ENCODE data around the gene MMS19.
"Not testable (repeated sequence)": the region's sequence is repeated elsewhere in the genome, so short reads cannot be mapped to it uniquely, and the experiment has no call there.

The MMS19 gene

GRCh38 chr10:97427571-97428179 is 70.5 kb downstream of the MMS19 start:
- DNase-seq (ENCODE audit: low read depth in 2 of 2): no peak

GRCh38 chr10:97426776-97427570 is 71.2 kb downstream of the MMS19 start:
- no peak for DNase-seq (ENCODE audit: low read depth in 2 of 2)

GRCh38 chr10:97425964-97426775 is 72.1 kb downstream of the MMS19 start, which contains the start of gene PGAM1:
Gene PGAM1, plus strand, starts transcription at chr10:97426191. Its CDS starts 117 bp downstream, at chr10:97426308.
- DNase-seq (ENCODE audit: low read depth in 2 of 2): peak; percentile 87 to 97

GRCh38 chr10:97423757-97424098 is 74.5 kb downstream of the MMS19 start:
- DNase-seq (ENCODE audit: low read depth in 2 of 2): not testable (repeated sequence)

- DNase-seq (ENCODE audit: low read depth in 2 of 2): no peak
Observed at GRCh38 chr10:97416565-97416964, 81.7 kb downstream of the MMS19 start.

GRCh38 chr10:97412891-97413304 is 85.3 kb downstream of the MMS19 start:
- DNase-seq (ENCODE audit: low read depth in 2 of 2): no peak

GRCh38 chr10:97411406-97411805 is 86.8 kb downstream of the MMS19 start:
- DNase-seq (ENCODE audit: low read depth in 2 of 2): no peak

- DNase-seq (ENCODE audit: low read depth in 2 of 2): no peak
Observed at GRCh38 chr10:97408496-97408992, 89.7 kb downstream of the MMS19 start.
